IMR-90 (cell line): ENCODE results near the gene NCAPH2.

Source experiments
- BHLHE40 ChIP-seq: fragments of 150-350 bp; IDR thresholded peaks from 2 replicates; pipeline ENCODE4 v1.6.1; 2016; ENCODE audit warnings: mild to moderate bottlenecking, low read depth, low read length
- CEBPB ChIP-seq: IDR thresholded peaks from 2 replicates; pipeline ENCODE4 v1.6.1; 2012; ENCODE audit warnings: low read depth, low read length, improper control_type of control experiment
- ELK1 ChIP-seq: fragments of 150-350 bp; IDR thresholded peaks from 2 replicates; pipeline ENCODE4 v1.6.1; 2016; ENCODE audit warnings: low read depth, mild to moderate bottlenecking, low read length, moderate library complexity, borderline replicate concordance
- MAFK ChIP-seq: IDR thresholded peaks from 2 replicates; pipeline ENCODE4 v1.6.1; 2012; ENCODE audit warnings: low read depth, low read length, improper control_type of control experiment
- MAZ ChIP-seq: IDR thresholded peaks from 2 replicates; pipeline ENCODE4 v1.6.1; 2012; ENCODE audit warnings: low read depth, mild to moderate bottlenecking, low read length, improper control_type of control experiment, moderate library complexity, borderline replicate concordance
- MXI1 ChIP-seq: IDR thresholded peaks from 2 replicates; pipeline ENCODE4 v1.6.1; 2012; ENCODE audit warnings: low read depth, mild to moderate bottlenecking, low read length, moderate library complexity, borderline replicate concordance
- NFE2L2 ChIP-seq: fragments of 150-350 bp; IDR thresholded peaks from 2 replicates; pipeline ENCODE4 v1.6.1; 2016; ENCODE audit warnings: low read depth, mild to moderate bottlenecking, low read length
- POLR2A ChIP-seq: IDR thresholded peaks from 2 replicates; pipeline ENCODE4 v1.6.1; 2012; ENCODE audit warnings: mild to moderate bottlenecking, low read depth, low read length
- RAD21 ChIP-seq: IDR thresholded peaks from 2 replicates; pipeline ENCODE4 v1.6.1; 2012; ENCODE audit warnings: low read length, improper control_type of control experiment
- RCOR1 ChIP-seq: IDR thresholded peaks from 2 replicates; pipeline ENCODE4 v1.6.1; 2012; ENCODE audit warnings: mild to moderate bottlenecking, low read length, improper control_type of control experiment; ENCODE audit not compliant: insufficient replicate concordance
- SMC3 ChIP-seq: fragments of 150-350 bp; IDR thresholded peaks from 2 replicates; pipeline ENCODE4 v1.6.1; 2016; ENCODE audit warnings: low read depth, mild to moderate bottlenecking, antibody characterized with exemption, low read length, moderate library complexity
- TF ChIP-seq, protein P1 (sequence below): conservative IDR thresholded peaks from 2 replicates; pipeline ENCODE4 v1.5.1; 2012; ENCODE audit warnings: mild to moderate bottlenecking, low read depth, low read length, improper control_type of control experiment
- TF ChIP-seq, protein P2 (sequence below): fragments of 150-350 bp; IDR thresholded peaks from 2 replicates; pipeline ENCODE4 v1.6.1; 2017; ENCODE audit warnings: mild to moderate bottlenecking, antibody characterized with exemption, low read length, low read depth

- no peak for TF ChIP-seq SMC3
- TF ChIP-seq, protein P1, sequence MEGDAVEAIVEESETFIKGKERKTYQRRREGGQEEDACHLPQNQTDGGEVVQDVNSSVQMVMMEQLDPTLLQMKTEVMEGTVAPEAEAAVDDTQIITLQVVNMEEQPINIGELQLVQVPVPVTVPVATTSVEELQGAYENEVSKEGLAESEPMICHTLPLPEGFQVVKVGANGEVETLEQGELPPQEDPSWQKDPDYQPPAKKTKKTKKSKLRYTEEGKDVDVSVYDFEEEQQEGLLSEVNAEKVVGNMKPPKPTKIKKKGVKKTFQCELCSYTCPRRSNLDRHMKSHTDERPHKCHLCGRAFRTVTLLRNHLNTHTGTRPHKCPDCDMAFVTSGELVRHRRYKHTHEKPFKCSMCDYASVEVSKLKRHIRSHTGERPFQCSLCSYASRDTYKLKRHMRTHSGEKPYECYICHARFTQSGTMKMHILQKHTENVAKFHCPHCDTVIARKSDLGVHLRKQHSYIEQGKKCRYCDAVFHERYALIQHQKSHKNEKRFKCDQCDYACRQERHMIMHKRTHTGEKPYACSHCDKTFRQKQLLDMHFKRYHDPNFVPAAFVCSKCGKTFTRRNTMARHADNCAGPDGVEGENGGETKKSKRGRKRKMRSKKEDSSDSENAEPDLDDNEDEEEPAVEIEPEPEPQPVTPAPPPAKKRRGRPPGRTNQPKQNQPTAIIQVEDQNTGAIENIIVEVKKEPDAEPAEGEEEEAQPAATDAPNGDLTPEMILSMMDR = no peak
- TF ChIP-seq POLR2A = no peak
- TF ChIP-seq, protein P2, sequence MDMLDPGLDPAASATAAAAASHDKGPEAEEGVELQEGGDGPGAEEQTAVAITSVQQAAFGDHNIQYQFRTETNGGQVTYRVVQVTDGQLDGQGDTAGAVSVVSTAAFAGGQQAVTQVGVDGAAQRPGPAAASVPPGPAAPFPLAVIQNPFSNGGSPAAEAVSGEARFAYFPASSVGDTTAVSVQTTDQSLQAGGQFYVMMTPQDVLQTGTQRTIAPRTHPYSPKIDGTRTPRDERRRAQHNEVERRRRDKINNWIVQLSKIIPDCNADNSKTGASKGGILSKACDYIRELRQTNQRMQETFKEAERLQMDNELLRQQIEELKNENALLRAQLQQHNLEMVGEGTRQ = no peak
- TF ChIP-seq RAD21 = no peak
- no peak for TF ChIP-seq MXI1
- TF ChIP-seq MAFK = no peak
- TF ChIP-seq RCOR1 = no peak
- no peak for TF ChIP-seq MAZ
- TF ChIP-seq BHLHE40 = no peak
- TF ChIP-seq ELK1 = no peak
- no peak for TF ChIP-seq CEBPB
- no peak for TF ChIP-seq NFE2L2
Measured at GRCh38 chr22:50483977-50484853, 23.8 kb upstream of the NCAPH2 start.
